ENCODE data around the gene GPR141. TPM values are rescaled to one million over a fixed set of nuclear protein-coding genes. Genes with fewer than 3 reads are reported as not detected.

Gene GPR141, protein sequence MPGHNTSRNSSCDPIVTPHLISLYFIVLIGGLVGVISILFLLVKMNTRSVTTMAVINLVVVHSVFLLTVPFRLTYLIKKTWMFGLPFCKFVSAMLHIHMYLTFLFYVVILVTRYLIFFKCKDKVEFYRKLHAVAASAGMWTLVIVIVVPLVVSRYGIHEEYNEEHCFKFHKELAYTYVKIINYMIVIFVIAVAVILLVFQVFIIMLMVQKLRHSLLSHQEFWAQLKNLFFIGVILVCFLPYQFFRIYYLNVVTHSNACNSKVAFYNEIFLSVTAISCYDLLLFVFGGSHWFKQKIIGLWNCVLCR
- total RNA-seq: 0.60 TPM
- long read RNA-seq: 0 reads

DNA sequence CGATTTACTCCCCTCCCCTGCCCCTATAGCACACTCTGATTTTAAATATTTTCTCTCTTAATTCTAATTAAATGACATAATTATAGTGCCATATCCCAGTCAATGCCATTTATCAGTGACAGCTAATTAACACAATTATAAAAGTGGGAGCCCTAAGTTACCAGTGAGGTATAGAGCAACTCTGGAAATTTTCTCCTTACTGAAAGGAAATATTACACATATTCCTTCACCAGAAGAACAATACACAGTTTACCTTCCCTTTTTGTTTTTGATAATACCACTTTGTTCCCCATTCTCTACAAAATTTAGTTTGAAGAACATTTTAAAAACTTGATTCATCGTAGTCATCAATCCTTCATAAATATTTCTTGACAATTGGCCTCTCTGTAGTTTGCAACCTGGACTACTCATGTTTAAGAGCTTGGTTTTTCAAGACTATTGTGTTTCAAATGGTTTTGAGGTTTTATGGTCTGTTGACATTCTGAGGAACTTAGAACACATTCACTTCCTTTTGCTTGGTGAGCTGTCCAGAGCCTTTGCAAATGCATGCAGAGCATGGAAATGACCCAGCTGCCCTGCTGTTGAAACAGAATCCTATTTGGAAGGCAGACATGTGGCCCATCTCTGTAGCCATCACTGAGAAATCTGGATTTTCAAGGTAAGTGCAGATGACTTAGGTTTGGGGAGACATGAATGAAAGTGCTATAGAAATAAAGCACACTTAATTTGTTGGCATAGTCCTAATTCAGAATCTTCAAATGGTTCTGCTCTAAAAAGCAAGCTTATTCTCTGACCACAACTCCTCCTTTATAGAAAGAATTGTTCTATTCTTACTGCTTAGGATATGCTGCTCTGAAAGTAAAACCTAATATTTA is at the start of gene GPR141:
GPR141 (plus strand) TSS at position 521 of the 875 bp plus-strand sequence. CDS start 56,628 bp downstream, outside the sequence.
- no peak for DNase-seq (ENCODE audit: missing footprints)
- no peak for ATAC-seq
- intact Hi-C loops (cut with DNase I): no loop called here

DNA sequence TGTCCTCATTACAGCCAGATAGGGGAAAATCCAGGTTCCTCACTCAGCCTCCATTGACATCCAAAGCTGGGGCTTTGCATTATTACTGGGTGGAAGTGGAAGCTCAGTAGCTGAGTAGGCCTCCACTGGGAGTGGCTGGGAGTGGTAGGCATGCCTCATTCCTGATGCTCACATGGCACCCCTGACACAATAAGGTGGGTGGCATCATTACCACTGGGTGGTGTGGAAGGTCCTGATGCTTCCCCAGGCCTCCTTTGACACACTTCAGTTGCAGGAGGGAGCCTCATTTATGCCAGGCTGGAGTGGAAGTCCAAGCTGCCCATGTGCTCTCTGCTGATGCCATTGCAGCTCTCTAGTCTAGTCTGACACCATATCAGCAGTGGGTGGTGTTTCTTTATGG is 48.2 kb upstream of the GPR141 start:
- intact Hi-C loops (cut with DNase I): no loop called here
- DNase-seq (ENCODE audit: missing footprints) (peak; percentile 26), ATAC-seq (no peak)

DNA sequence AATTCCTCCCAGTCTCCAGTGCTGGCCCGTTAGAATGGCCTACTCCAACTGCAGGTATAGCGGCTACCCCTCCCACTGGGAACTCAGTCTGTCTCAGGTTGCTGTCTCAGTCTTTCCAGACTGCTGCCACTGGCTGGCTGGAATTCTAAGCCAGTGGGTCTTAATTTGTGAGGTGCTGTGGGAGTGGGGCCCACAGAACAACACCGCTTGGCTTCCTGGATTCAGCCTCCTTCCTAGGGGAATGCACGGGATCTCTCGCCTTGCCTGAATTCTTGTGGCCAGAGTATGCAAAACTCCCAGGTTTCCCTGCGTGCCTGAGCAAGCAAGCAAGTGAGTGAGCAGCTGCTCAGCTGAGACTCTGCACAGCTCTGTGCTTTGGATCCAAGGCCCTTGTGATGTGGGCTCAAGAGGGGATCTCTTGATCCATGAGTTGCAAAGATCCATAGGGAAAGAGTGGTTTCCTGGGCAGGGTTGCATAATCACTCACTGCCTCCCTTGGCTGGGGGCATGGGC is 41.5 kb upstream of the GPR141 start:
- intact Hi-C loops (cut with DNase I): no loop called here
- DNase-seq (ENCODE audit: missing footprints): no peak
- ATAC-seq: no peak

DNA sequence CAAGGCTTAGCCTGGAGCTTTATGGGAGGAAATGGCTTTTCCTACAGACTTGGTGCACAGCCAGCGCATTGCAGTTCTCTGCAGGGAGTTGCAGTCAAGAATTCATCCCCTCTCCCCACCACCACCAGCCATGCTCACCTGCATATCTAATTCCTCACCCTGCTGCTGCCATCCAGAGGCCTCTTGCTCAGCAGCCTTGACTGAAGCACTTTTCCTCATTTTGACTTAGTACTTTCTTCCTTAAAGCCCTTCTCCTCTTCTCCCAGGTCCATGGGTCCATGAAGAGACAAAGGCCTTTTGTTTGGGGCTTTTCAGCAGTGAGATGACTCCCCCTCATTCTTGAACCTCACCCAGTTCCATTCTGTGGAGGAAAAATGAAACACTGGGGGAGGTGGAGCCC is 39.7 kb upstream of the GPR141 start:
- peak; percentile 35 for DNase-seq (ENCODE audit: missing footprints)
- no peak for ATAC-seq
- intact Hi-C loops (cut with DNase I): no loop called here

DNA sequence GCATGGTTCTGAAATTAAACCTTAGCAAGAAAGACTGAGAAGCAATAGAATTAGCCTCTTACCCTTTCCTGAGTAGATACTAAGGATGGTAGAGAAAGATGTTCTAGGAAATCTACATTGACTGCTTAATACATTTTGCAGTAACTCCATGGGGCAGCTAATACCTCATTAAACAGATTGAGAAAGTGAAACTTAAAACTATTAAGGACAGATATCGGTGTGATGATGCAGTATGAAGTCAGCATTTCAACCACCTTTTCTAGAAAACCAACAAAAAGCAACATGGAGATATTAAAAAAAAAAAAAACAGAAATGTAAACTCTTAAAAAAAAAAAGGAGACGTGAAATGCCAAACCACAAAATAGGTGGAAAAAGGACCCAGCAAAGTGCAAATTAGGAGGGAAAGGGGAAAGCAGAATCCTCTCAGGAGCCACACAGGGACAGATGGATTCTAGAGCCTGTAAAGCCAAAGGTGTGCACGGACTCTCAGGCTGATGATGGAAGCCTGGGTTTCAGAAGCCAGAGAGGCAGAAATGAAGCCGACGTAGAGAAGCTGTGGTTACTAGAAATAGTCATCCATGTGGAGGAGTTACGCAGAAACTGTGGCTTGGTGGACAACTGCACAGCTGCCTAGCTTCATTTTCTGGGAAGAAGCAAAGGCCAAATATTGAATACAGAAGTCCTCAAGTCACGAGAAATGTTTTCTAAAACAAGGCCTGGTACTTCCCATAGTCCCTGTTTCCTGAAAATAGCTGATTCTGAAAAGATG is 38.1 kb upstream of the GPR141 start:
- DNase-seq (ENCODE audit: missing footprints): no peak
- no peak for ATAC-seq
- intact Hi-C loops (cut with DNase I): no loop called here

DNA sequence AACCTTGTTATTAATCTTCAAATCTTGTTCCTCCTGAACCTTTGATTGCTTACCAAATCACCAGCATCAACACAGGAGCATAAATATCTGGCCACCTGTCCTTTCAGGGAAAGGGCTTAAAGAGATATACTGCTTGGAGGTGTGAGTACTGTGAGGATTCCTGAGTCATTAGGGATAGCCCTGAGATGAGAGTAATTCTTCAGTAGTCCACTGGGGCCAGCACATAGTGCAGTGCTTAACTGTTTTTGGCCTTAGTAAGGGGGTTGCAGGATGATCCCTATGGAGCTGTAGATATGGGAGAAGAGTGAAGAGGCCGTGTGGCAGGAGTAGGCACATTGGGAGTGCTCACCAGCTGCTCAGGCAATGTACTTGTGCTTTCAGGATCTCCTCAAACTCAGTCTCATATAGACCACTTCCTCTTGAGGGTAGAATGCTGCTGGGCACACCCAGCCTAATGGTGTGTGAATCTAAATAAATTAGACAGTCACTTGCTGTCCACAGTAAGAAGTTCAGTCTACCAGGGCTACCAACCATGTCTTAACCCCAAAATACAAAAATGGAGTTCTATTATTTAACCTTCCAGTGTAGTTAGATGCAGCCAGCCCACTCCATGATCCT is 26.5 kb upstream of the GPR141 start:
- intact Hi-C loops (cut with DNase I): no loop called here
- ATAC-seq (peak; percentile 23), DNase-seq (ENCODE audit: missing footprints) (no peak)

DNA sequence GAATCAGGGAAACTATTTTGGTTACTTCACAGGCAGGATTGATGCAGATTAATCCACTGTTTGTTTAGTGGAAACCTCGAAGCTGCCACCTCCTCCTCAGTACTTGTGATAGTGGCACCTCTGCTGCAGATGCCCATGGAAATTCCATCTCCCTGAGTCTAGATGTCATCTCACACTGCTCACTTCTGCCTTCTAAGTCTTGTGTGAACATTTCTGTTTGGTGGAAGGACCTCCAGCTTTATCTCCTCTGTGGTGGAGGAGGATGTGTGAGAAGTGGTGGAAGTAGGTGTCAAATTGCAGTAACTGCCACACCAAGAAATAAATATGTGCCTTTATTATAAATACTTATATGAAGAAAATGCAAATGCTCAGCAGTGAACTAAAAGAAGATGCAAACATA is 25.8 kb upstream of the GPR141 start:
- intact Hi-C loops (cut with DNase I): no loop called here
- no peak for ATAC-seq
- DNase-seq (ENCODE audit: missing footprints): no peak

DNA sequence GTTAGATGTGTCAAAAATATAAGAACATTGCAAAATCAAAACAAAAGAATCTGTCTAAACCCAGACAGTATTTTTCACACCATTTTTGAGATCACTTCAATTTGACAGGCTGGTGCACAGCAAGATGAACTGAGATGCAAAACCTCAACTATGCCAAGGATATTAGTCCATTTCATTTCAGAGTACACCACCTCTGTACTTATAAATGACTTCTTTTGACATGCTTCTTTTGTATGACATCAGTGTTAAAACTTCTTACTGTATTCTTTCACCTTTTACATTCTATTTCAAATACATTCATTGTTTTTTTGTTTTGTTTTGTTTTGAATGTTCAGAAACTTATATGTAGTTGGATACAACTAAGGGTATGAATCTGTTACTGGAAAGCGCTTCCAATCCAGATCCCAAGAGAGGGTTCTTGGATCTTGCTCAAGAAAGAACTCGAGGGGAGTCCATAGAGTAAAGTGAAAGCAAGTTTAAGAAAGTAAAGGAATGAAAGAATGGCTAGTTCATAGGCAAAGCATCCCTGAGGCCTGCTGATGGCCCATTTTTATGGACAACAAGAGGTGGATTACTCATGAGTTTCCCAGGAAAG is 23.5 kb upstream of the GPR141 start:
- no peak for ATAC-seq
- intact Hi-C loops (cut with DNase I): no loop called here
- DNase-seq (ENCODE audit: missing footprints): no peak

DNA sequence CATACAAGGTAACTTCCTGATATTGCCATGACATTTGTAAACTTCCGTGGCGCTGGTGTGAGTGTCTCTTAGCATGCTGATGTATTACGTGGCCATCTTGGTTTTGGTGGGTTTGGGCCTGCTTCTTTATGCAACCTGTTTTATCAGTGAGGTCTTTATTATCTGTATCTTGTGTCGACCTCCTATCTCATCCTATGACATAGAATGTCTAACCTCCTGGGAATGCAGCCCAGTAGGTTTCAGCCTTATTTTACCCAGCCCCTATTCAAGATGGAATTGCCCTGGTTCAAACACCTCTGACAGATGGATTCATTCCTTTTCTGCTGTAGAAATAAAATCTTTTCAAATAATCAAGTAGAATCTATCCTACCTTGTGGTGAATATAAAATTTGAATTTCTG is 23.0 kb upstream of the GPR141 start:
- intact Hi-C loops (cut with DNase I): no loop called here
- DNase-seq (ENCODE audit: missing footprints) (no peak), ATAC-seq (no peak)

DNA sequence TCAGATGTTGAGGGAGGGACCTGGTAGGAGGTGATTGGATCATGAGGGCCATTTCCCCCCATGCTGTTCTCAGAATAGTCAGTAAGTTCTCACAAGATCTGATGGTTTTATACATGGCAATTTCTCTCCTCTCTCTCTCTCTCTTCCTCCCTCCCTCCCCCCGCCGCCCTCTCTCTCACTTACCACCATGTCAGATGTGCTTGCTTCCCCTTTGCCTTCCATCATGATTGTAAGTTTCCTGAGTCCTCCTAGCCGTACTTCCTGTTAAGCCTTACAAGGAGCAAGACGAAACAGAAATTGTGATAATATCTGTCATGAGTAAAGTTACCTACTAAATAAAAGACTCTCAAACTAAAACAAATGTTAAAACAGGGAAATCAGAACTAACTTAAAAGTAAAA is 19.9 kb upstream of the GPR141 start:
- intact Hi-C loops (cut with DNase I): no loop called here
- ATAC-seq (peak; percentile 37), DNase-seq (ENCODE audit: missing footprints) (peak; percentile 72)

DNA sequence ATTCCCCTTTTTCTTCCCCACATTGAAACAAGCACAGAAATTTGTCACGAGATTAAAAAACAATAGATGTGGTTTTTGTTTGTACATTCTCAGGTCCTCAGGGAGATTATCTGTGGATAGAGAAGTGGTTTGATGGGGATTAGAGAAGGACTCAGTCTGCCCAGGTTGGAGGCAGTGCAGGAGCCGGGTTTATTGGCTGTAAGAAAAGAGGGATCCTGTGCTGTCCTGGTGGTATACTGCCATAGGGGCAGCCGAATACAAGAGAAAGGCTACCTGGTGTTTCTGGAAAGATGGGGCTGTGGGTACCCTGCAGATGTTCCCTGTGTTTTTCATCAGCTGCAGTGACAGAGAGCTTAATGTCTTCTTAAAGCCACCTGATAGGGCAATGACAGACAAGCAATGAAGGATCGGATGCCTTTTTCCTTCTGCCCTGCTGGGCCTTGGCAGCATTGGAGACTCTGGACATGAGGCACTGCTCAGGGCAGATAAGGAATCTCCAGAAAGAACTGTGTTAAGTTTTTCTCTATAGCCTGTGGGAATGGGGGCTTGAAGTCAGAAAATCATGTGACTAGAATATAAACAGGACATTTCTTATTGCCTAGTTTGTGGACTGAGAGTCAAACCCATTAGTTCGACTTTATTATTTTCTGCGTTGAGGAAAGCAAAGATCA is 18.1 kb upstream of the GPR141 start:
- no peak for ATAC-seq
- intact Hi-C loops (cut with DNase I): no loop called here
- DNase-seq (ENCODE audit: missing footprints): no peak

DNA sequence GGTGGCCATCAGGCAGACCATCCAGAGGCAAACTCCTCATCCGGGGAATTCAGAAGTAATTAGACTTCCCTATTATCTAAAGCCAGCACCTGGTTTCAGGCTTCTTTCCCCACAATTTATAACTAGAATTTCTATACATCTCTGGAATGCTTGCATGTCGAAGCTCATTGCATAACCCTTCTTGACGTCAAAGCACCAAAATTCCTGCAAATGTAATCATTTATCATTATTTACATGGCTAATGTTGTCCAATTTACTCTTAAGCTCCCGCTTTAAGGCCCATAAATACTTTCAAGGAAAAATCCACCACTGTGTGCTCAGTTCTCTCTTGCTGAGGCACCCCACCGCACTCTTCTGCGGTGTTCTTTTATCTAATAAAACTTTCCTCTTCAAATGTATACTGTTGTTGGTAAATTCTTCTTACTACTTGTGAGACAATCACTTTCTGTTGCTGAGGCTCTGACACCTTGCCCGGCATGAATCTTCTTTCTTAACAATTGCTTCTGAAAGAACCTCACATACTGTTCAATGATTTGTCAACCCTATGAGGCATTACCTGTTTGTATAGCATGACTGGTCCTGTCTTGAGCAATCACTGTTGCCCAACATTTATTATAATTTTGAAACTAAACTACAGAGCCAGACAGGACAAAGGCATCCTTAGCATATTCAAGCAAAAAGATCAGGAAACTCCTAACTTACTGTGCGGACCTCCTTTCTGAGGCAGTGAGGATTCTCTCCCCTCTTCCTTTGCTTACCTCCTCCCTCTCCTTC is 17.4 kb upstream of the GPR141 start:
- ATAC-seq (no peak), DNase-seq (ENCODE audit: missing footprints) (no peak)
- intact Hi-C loops (cut with DNase I): no loop called here

DNA sequence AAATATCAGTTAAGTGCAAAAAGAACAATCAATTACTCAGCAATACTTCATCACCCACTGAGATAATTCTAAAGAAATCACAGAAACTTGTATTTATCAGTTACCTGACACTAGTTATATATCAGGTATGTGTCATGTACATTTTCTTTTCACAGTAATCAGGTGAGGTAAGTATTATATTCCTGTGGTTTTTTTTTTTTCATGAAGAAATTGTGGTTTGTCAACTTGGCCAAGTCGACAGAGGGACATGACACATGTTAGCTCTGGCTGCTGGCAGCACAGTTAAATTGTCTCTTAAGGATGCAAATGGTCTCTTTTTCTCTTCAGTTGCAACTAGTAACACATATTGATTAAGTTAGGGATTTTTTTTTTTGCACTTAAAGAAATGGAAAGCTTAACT is 13.7 kb upstream of the GPR141 start:
- ATAC-seq: no peak
- intact Hi-C loops (cut with DNase I): no loop called here

DNA sequence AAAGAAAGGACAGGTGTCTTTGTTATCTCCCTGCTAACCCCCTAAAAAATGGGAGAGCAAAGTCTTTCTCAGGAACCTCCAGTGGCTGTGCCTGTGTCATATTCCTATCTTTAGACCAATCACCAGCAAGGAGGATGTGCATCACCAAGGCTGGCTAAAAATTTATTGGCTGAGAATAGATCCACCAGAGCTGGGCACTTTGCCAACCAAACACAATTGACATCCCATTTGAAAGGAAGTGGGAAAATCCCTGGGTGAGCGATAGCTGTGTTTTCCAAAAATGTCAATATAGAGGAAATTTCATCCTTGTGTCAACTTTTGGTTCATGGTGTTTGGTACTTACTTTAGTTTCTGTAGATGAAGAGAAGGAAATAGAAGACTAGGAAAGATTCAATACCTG is 13.1 kb upstream of the GPR141 start:
- DNase-seq (ENCODE audit: missing footprints): no peak
- ATAC-seq: no peak
- intact Hi-C loops (cut with DNase I): no loop called here

More for the DNA sequence above, 13.7 kb upstream of the GPR141 start:
- DNase-seq (ENCODE audit: missing footprints): no peak

DNA sequence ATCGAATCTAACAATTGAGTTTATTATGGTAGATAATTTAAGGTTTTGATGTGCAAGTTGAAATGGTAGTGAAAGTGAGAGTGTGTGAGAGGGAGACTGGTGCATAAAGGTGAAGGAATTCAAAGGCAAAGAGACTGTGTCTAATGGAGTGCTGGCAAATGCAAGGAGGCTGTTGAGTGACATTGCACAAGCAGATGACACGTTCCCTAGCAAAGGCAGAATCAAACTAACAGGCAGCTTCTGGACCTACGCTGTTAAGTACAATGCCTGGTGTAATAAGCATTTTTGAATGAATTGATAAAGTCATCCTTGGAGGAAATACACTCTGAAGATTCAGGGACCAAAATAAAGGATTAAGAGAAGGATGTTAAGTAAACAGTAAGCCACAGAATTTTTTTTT is 11.7 kb upstream of the GPR141 start:
- intact Hi-C loops (cut with DNase I): no loop called here
- no peak for ATAC-seq
- no peak for DNase-seq (ENCODE audit: missing footprints)

DNA sequence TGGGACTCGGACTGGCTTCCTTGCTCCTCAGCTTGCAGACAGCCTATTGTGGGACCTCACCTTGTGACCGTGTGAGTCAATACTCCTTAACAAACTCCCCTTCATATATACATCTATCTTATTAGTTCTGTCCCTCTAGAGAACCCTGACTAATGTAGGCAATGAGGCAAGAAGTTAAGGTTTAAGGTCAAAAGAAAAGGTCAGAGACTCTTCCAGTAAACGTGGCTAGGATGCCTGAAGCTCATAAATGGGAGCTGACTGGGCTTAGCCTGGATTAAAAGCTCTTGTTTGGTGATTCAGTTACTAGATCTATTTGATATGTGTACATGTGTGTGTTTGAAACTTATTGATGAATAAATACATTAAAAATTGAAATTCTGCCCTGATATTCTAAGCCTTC is 10.6 kb upstream of the GPR141 start:
- intact Hi-C loops (cut with DNase I): no loop called here
- ATAC-seq: no peak
- no peak for DNase-seq (ENCODE audit: missing footprints)

DNA sequence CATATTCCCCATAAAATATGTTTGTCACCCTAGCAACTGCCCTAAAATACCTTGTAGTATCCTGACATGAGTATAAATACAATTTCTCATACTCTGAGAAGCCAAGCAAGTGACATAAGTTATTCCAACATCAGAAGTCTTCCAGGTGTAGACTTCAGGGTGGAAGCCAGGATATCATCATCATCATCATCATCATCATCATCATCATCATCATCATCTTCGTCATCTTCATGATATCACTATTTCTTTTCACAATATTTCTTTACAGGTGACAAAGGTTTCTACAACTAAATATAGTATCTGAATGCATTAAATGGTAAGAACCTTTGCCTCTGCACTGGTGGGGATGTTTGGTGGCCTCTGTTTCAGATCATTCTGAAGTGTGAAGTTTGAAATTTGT is 10.0 kb upstream of the GPR141 start:
- ATAC-seq (no peak), DNase-seq (ENCODE audit: missing footprints) (no peak)
- intact Hi-C loops (cut with DNase I): no loop called here
